Measurements from ENCODE around the gene RGS7.

GRCh38 chr1:240768979-240769378 lies 588.0 kb downstream of the RGS7 start:
- TF ChIP-seq CTCF (IDR thresholded peaks at IDR 0.05) (no peak), HEYL (CRISPR knock-in tag; IDR thresholded peaks at IDR 0.05) (no peak), EP300 (IDR thresholded peaks at IDR 0.05) (no peak), HOXA7 (CRISPR knock-in tag; IDR thresholded peaks at IDR 0.05) (no peak), POLR2A (IDR thresholded peaks at IDR 0.05; ENCODE audit: low read length) (no peak), USF2 (IDR thresholded peaks at IDR 0.05) (no peak), FOSL2 (IDR thresholded peaks at IDR 0.05) (no peak), FOSL2 (CRISPR knock-in tag; IDR thresholded peaks at IDR 0.05) (no peak), TP53 (CRISPR knock-in tag; IDR thresholded peaks at IDR 0.05) (no peak), CHD4 (IDR thresholded peaks at IDR 0.05; ENCODE audit: borderline replicate concordance) (no peak), CEBPB (IDR thresholded peaks at IDR 0.05) (no peak), REST (IDR thresholded peaks at IDR 0.05) (no peak)
